HCT116 (cell line): ENCODE results near the gene TMCC1. TPM values are rescaled to one million over a fixed set of nuclear protein-coding genes. Genes with fewer than 3 reads are reported as not detected.

Source experiments
- ATAC-seq: fragments of 200-7000 bp; cut with Tn5 transposase; 2 replicates; pipeline ENCODE4 v1.9.1; 2020; ENCODE audit warnings: mild to moderate bottlenecking, moderate library complexity
- BruUV-seq: library from RNA; stranded (reverse); fragments of 400-500 nt; replicated peaks from 2 replicates; lab custom pipeline; 2021; lab: Mats Ljungman, UMichigan
- CTCF ChIA-PET: fragments of 300-600 bp; sonication (Branson Sonifier 250); formaldehyde crosslinking; loops from one replicate; lab custom pipeline; 2021; ENCODE audit warnings: antibody characterized with exemption; lab: Charles Lee
- POLR2A ChIA-PET: fragments of 300-600, 350-600 bp; sonication (Branson Sonifier 250); formaldehyde crosslinking; loops from one replicate; lab custom pipeline; 2021; ENCODE audit warnings: antibody characterized with exemption; lab: Charles Lee
- RAD21 ChIA-PET, 2 experiments: fragments of 300-600 bp; sonication (Branson Sonifier 250); formaldehyde crosslinking; loops; one replicate each; lab custom pipeline; 2023; ENCODE audit warnings: low total read pairs in 2 of 2; ENCODE audit not compliant: uncharacterized antibody in 2 of 2, unreplicated experiment in 2 of 2, low non-redundant PET in 1 of 2; lab: Charles Lee
- DNase-seq: peaks from one replicate; pipeline ENCODE4 v3.0.0-alpha.2; 2010; ENCODE audit warnings: low read depth, low spot score
- H2AFZ ChIP-seq: fragments of 200-600 bp; shearing (Covaris generic), sonication (generic); 2 replicates; pipeline ENCODE4 v1.6.1; 2017; ENCODE audit warnings: low read depth, mixed run types, mixed read lengths, antibody characterized with exemption, low read length; ENCODE audit not compliant: poor library complexity, severe bottlenecking
- H3K27ac ChIP-seq: 2 replicates; pipeline ENCODE4 v1.5.1; 2012; ENCODE audit warnings: low read depth, low read length
- H3K27me3 ChIP-seq: fragments of 200-600 bp; sonication (generic); 2 replicates; pipeline ENCODE4 v1.6.1; 2016; ENCODE audit warnings: mixed run types, low read length, mixed read lengths; ENCODE audit not compliant: insufficient read depth
- H3K36me3 ChIP-seq, 2 experiments: fragments of 200-500 bp in 1 of 2; fragments of 200-600 bp in 1 of 2; sonication (Bioruptor generic) in 1 of 2; sonication (generic) in 1 of 2; 2 replicates each; pipeline versions ENCODE4 v1.5.1 to v1.6.1; 2014 to 2016; ENCODE audit warnings: low read length in 2 of 2, inconsistent platforms in 1 of 2, mixed read lengths in 1 of 2, mixed run types in 1 of 2; ENCODE audit not compliant: insufficient read depth in 2 of 2, control insufficient read depth in 1 of 2
- H3K4me1 ChIP-seq, 2 experiments: fragments of 200-600 bp in 1 of 2; sonication (generic) in 1 of 2; 2 replicates each; pipeline versions ENCODE4 v1.5.1 to v1.6.1; 2012 to 2017; ENCODE audit warnings: low read length in 2 of 2, inconsistent platforms in 1 of 2, mild to moderate bottlenecking in 1 of 2, mixed read lengths in 1 of 2, mixed run types in 1 of 2, moderate library complexity in 1 of 2; ENCODE audit not compliant: insufficient read depth in 2 of 2, control insufficient read depth in 1 of 2
- H3K4me2 ChIP-seq: fragments of 200-600 bp; sonication (generic); 2 replicates; pipeline ENCODE4 v1.6.1; 2017; ENCODE audit warnings: mixed run types, low read length, mixed read lengths
- H3K4me3 ChIP-seq, 2 experiments: fragments of 200-600 bp in 1 of 2; sonication (generic) in 1 of 2; replicated peaks in 1 of 2; 2 replicates each; pipeline ENCODE4 v1.5.1; 2011 to 2016; ENCODE audit warnings: low read length in 2 of 2, control low read depth in 1 of 2, low read depth in 1 of 2, mild to moderate bottlenecking in 1 of 2, mixed read lengths in 1 of 2, mixed run types in 1 of 2
- H3K79me2 ChIP-seq: fragments of 200-600 bp; sonication (generic); 2 replicates; pipeline ENCODE4 v1.6.1; 2017; ENCODE audit warnings: mild to moderate bottlenecking, mixed run types, low read length, moderate library complexity, mixed read lengths; ENCODE audit not compliant: insufficient read depth
- H3K9ac ChIP-seq: fragments of 200-600 bp; sonication (generic); 2 replicates; pipeline ENCODE4 v1.6.1; 2016; ENCODE audit warnings: low read length, mixed read lengths
- H3K9me2 ChIP-seq: fragments of 200-600 bp; sonication (generic), shearing (Covaris generic); 2 replicates; pipeline ENCODE4 v1.6.1; 2017; ENCODE audit warnings: mixed run types, mild to moderate bottlenecking, moderate library complexity; ENCODE audit not compliant: insufficient read depth
- H3K9me3 ChIP-seq, 2 experiments: fragments of 200-500 bp in 1 of 2; fragments of 200-600 bp in 1 of 2; sonication (Bioruptor generic) in 1 of 2; sonication (generic) in 1 of 2; 2 replicates each; pipeline ENCODE4 v1.6.1; 2014 to 2017; ENCODE audit warnings: low read length in 2 of 2, mixed read lengths in 2 of 2, inconsistent platforms in 1 of 2, low read depth in 1 of 2, mild to moderate bottlenecking in 1 of 2, mixed run types in 1 of 2, moderate library complexity in 1 of 2; ENCODE audit not compliant: control insufficient read depth in 1 of 2, insufficient read depth in 1 of 2
- H4K20me1 ChIP-seq: fragments of 200-600 bp; sonication (generic), shearing (Covaris generic); 2 replicates; pipeline ENCODE4 v1.6.1; 2017; ENCODE audit warnings: mixed run types, mild to moderate bottlenecking, moderate library complexity; ENCODE audit not compliant: insufficient read depth
- ATF3 ChIP-seq: IDR thresholded peaks from 2 replicates; pipeline ENCODE4 v1.6.1; 2012
- EGR1 ChIP-seq: IDR thresholded peaks from 2 replicates; pipeline ENCODE4 v1.6.1; 2012; ENCODE audit warnings: low read depth
- ELF1 ChIP-seq: IDR thresholded peaks from 2 replicates; pipeline ENCODE4 v1.6.1; 2012; ENCODE audit warnings: low read depth, borderline replicate concordance
- EZH2 ChIP-seq: fragments of 200-600 bp; sonication (generic); IDR thresholded peaks from 2 replicates; pipeline ENCODE4 v1.6.1; 2017; ENCODE audit warnings: antibody characterized with exemption, mixed run types
- EZH2phosphoT487 ChIP-seq: fragments of 200-600 bp; IDR thresholded peaks from 2 replicates; pipeline ENCODE4 v1.6.1; 2018; ENCODE audit warnings: antibody characterized with exemption, borderline replicate concordance
- FOSL1 ChIP-seq: IDR thresholded peaks from 2 replicates; pipeline ENCODE4 v1.6.1; 2012; ENCODE audit warnings: low read depth
- JUND ChIP-seq: IDR thresholded peaks from 2 replicates; pipeline ENCODE4 v1.6.1; 2012
- POLR2A ChIP-seq: IDR thresholded peaks from 2 replicates; pipeline ENCODE4 v1.7.0; 2011; ENCODE audit warnings: borderline replicate concordance; ENCODE audit not compliant: insufficient read depth, insufficient read length; ENCODE audit errors: extremely low read depth
- REST ChIP-seq: IDR thresholded peaks from 2 replicates; pipeline ENCODE4 v1.6.1; 2012; ENCODE audit warnings: low read depth
- SIN3A ChIP-seq: IDR thresholded peaks from 2 replicates; pipeline ENCODE4 v1.6.1; 2012; ENCODE audit warnings: low read depth
- SP1 ChIP-seq: IDR thresholded peaks from 2 replicates; pipeline ENCODE4 v1.6.1; 2012; ENCODE audit warnings: low read depth
- TCF7L2 ChIP-seq: IDR thresholded peaks from 2 replicates; pipeline ENCODE4 v1.7.0; 2011; ENCODE audit warnings: borderline replicate concordance, inconsistent platforms; ENCODE audit not compliant: insufficient read depth, insufficient read length; ENCODE audit errors: extremely low read depth
- YY1 ChIP-seq: IDR thresholded peaks from 2 replicates; pipeline ENCODE4 v1.6.1; 2011; ENCODE audit warnings: low read length, low read depth, moderate library complexity, mild to moderate bottlenecking; ENCODE audit not compliant: insufficient replicate concordance; ENCODE audit errors: extremely low read depth
- ZBTB33 ChIP-seq: IDR thresholded peaks from 2 replicates; pipeline ENCODE4 v1.6.1; 2011; ENCODE audit warnings: mild to moderate bottlenecking, low read length, moderate library complexity; ENCODE audit not compliant: insufficient replicate concordance; ENCODE audit errors: extremely low read depth
- ZNF274 ChIP-seq: fragments of 200-500 bp; sonication (Bioruptor generic); IDR thresholded peaks from 2 replicates; pipeline ENCODE4 v1.6.1; 2014; ENCODE audit warnings: mild to moderate bottlenecking, low read depth, low read length, inconsistent platforms
- intact Hi-C: fragments of 100-400 bp; cut with micrococcal nuclease; formaldehyde crosslinking; loops from 2 replicates; pipeline ENCODE4 v1.10.0; 2022
- total RNA-seq: library from RNA; stranded (reverse); gene quantifications from one replicate; pipeline ENCODE4 v1.2.1, GENCODE V29; 2021; ENCODE audit not compliant: unreplicated experiment
- TF ChIP-seq, protein P1 (sequence below), 3 experiments: fragments of 200-600 bp in 1 of 3; sonication (generic) in 1 of 3; IDR thresholded peaks in 2 of 3; conservative IDR thresholded peaks in 1 of 3; 2 replicates each; pipeline ENCODE4 v1.5.1; 2012 to 2017; ENCODE audit warnings: low read depth in 2 of 3, low read length in 2 of 3, antibody characterized with exemption in 1 of 3, borderline replicate concordance in 1 of 3, control low read depth in 1 of 3, mild to moderate bottlenecking in 1 of 3, mixed read lengths in 1 of 3, mixed run types in 1 of 3, moderate library complexity in 1 of 3; ENCODE audit not compliant: insufficient read depth in 1 of 3

The TMCC1 gene
- total RNA-seq, 1 experiment from 2014 or later: 32.5 TPM

DNA sequence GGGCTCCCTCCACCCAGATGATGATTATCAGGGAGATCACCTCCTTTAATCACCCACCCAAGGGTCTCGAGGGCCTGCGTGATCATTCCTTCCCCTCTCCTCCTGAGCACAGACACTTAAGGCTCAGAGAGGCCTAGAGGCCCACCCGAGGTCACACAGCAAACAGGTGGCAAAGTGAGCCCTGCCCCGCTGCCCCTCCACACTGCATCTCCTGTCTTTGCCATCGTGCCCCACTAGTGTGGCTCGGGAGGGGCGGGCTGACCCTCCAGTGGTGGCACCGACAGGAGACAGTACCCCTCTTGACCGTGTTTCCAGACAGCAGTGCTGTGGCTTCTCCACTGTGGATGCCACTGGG is 282.1 kb downstream of the TMCC1 start:
- intact Hi-C loops: no loop called here
- no peak overlapping the region for H2AFZ ChIP-seq
- H3K4me2 ChIP-seq: no peak overlapping the region
- peaks cover 3 to 45% of the 10 kb centered on the region in 2 experiments; a peak in 3 of 4 replicates for H3K4me1 ChIP-seq
- H4K20me1 ChIP-seq: no peaks in the 10 kb centered on the region
- ChIA-PET RAD21 (no interaction called here), CTCF (no interaction called here)
- no peaks in the 10 kb centered on the region for H3K9me3 ChIP-seq
- no peak overlapping the region for H3K9ac ChIP-seq
- DNase-seq: no peak
- no peaks in the 10 kb centered on the region for H3K36me3 ChIP-seq
- H3K27ac ChIP-seq: no peak overlapping the region
- no TSS peak for BruUV-seq
- H3K4me3 ChIP-seq: no peak overlapping the region
- no peak for ATAC-seq
- no peaks in the 10 kb centered on the region for H3K27me3 ChIP-seq
- TF ChIP-seq ELF1: no peak
- no peak for TF ChIP-seq ZNF274
- TF ChIP-seq, protein P1, sequence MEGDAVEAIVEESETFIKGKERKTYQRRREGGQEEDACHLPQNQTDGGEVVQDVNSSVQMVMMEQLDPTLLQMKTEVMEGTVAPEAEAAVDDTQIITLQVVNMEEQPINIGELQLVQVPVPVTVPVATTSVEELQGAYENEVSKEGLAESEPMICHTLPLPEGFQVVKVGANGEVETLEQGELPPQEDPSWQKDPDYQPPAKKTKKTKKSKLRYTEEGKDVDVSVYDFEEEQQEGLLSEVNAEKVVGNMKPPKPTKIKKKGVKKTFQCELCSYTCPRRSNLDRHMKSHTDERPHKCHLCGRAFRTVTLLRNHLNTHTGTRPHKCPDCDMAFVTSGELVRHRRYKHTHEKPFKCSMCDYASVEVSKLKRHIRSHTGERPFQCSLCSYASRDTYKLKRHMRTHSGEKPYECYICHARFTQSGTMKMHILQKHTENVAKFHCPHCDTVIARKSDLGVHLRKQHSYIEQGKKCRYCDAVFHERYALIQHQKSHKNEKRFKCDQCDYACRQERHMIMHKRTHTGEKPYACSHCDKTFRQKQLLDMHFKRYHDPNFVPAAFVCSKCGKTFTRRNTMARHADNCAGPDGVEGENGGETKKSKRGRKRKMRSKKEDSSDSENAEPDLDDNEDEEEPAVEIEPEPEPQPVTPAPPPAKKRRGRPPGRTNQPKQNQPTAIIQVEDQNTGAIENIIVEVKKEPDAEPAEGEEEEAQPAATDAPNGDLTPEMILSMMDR (IDR thresholded peaks at IDR 0.05 in 2 of 3, conservative IDR thresholded peaks at IDR 0.05 in 1 of 3; ENCODE audit: borderline replicate concordance in 1 of 3, insufficient read depth in 1 of 3, low read depth in 2 of 3, low read length in 2 of 3): no peak
- no peak for TF ChIP-seq SP1
- no peak for TF ChIP-seq SIN3A
- no peak for TF ChIP-seq ATF3
- no peak for TF ChIP-seq YY1
- no peak for TF ChIP-seq EGR1
- no peak for TF ChIP-seq ZBTB33
- TF ChIP-seq EZH2: no peak
- TF ChIP-seq REST: no peak
- no peak for TF ChIP-seq FOSL1
- no peak for TF ChIP-seq POLR2A
- no peak for TF ChIP-seq JUND
- no peak for TF ChIP-seq TCF7L2
- no peak for TF ChIP-seq EZH2phosphoT487
- TF ChIP-seq, all 23 proteins: peak for 0
- POLR2A ChIA-PET: no interaction called here
- Histone ChIP-seq H3K79me2 (no peaks in the 10 kb centered on the region), H3K9me2 (no peaks in the 10 kb centered on the region)
